Chondrocyte (in vitro differentiated cells): ENCODE results near the gene SH3TC2. TPM values are rescaled to one million over a fixed set of nuclear protein-coding genes. Genes with fewer than 3 reads are reported as not detected.
A peak's percentile ranks its signal among the peaks of the same experiment; 100 is the strongest.

Experiments used
- DNase-seq: peaks from one replicate; pipeline ENCODE4 v3.0.0; 2021; ENCODE audit warnings: mixed read lengths, low spot score
- H3K27ac Mint-ChIP-seq: one replicate; pipeline ENCODE4 v1.8.0; 2021; ENCODE audit warnings: mild to moderate bottlenecking, moderate library complexity, mixed read lengths; ENCODE audit not compliant: unreplicated experiment
- H3K27me3 Mint-ChIP-seq: 2 replicates; pipeline ENCODE4 v1.8.0; 2021; ENCODE audit warnings: low read depth, mixed read lengths
- H3K36me3 Mint-ChIP-seq: 2 replicates; pipeline ENCODE4 v1.8.0; 2021; ENCODE audit warnings: low read depth, mixed read lengths
- H3K4me1 Mint-ChIP-seq: 2 replicates; pipeline ENCODE4 v1.8.0; 2021; ENCODE audit warnings: low read depth, mild to moderate bottlenecking, mixed read lengths
- H3K4me3 Mint-ChIP-seq: one replicate; pipeline ENCODE4 v1.8.0; 2021; ENCODE audit warnings: mild to moderate bottlenecking, moderate library complexity, mixed read lengths; ENCODE audit not compliant: unreplicated experiment
- H3K9me3 Mint-ChIP-seq: 2 replicates; pipeline ENCODE4 v1.8.0; 2021; ENCODE audit warnings: low read depth, mixed read lengths
- total RNA-seq: library from RNA; stranded (reverse); gene quantifications from 3 replicates; pipeline ENCODE4 v1.2.1, GENCODE V29; 2021
- TF ChIP-seq, protein P1 (sequence below): fragments of 200-600 bp; sonication (generic); IDR thresholded peaks from 2 replicates; pipeline ENCODE4 v1.5.0; 2021; ENCODE audit warnings: antibody characterized with exemption, mild to moderate bottlenecking, moderate library complexity

SH3TC2 gene
- total RNA-seq, 1 donor from 2014 or later = 0.80 TPM

DNA sequence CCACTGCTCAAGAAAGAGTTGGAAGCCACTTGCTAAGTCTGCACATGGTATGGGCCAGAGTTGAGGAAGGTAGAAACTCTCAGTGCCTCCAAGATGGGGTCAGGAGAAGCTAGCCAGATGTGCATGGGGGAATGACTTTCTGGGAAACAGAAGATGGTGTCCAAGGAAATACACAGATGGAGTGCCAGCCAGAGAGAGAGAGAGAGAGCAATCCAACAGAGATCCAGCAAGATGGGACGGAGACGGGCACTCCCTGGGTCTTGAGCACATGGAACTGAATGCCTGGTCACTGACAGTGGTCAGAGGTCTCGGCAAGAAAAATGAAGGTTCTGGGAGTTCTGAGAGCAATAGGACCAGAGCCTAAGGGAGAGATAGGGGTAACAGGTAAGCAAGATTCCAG, 82.1 kb downstream of the SH3TC2 start:
- H3K27ac Mint-ChIP-seq = no peak overlapping the region
- H3K36me3 Mint-ChIP-seq = peaks cover 1% of the 10 kb centered on the region
- DNase-seq = no peak
- TF ChIP-seq, protein P1, sequence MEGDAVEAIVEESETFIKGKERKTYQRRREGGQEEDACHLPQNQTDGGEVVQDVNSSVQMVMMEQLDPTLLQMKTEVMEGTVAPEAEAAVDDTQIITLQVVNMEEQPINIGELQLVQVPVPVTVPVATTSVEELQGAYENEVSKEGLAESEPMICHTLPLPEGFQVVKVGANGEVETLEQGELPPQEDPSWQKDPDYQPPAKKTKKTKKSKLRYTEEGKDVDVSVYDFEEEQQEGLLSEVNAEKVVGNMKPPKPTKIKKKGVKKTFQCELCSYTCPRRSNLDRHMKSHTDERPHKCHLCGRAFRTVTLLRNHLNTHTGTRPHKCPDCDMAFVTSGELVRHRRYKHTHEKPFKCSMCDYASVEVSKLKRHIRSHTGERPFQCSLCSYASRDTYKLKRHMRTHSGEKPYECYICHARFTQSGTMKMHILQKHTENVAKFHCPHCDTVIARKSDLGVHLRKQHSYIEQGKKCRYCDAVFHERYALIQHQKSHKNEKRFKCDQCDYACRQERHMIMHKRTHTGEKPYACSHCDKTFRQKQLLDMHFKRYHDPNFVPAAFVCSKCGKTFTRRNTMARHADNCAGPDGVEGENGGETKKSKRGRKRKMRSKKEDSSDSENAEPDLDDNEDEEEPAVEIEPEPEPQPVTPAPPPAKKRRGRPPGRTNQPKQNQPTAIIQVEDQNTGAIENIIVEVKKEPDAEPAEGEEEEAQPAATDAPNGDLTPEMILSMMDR = no peak
- H3K4me1 Mint-ChIP-seq = peaks cover 53% of the 10 kb centered on the region
- H3K4me3 Mint-ChIP-seq = no peak overlapping the region
- no peaks in the 10 kb centered on the region for H3K27me3 Mint-ChIP-seq
- H3K9me3 Mint-ChIP-seq = peaks cover 3% of the 10 kb centered on the region

GRCh38 chr5:148979083-148979723, 83.7 kb downstream of the SH3TC2 start:
- Mint-ChIP-seq H3K4me3 (no peak overlapping the region), H3K36me3 (peaks cover 1% of the 10 kb centered on the region), H3K4me1 (peaks cover 60% of the 10 kb centered on the region), H3K27me3 (no peaks in the 10 kb centered on the region), H3K27ac (peak overlapping the region; percentile 82), H3K9me3 (peaks cover 3% of the 10 kb centered on the region)
- TF ChIP-seq, protein P1 = no peak
- DNase-seq = no peak

- Mint-ChIP-seq H3K9me3 (no peaks in the 10 kb centered on the region), H3K36me3 (no peaks in the 10 kb centered on the region), H3K4me3 (no peak overlapping the region), H3K4me1 (peaks cover 62% of the 10 kb centered on the region), H3K27ac (peak overlapping the region; percentile 82), H3K27me3 (no peaks in the 10 kb centered on the region)
- DNase-seq = no peak
- TF ChIP-seq, protein P1 = no peak
Observed at GRCh38 chr5:148978370-148979082, 84.3 kb downstream of the SH3TC2 start.

DNA sequence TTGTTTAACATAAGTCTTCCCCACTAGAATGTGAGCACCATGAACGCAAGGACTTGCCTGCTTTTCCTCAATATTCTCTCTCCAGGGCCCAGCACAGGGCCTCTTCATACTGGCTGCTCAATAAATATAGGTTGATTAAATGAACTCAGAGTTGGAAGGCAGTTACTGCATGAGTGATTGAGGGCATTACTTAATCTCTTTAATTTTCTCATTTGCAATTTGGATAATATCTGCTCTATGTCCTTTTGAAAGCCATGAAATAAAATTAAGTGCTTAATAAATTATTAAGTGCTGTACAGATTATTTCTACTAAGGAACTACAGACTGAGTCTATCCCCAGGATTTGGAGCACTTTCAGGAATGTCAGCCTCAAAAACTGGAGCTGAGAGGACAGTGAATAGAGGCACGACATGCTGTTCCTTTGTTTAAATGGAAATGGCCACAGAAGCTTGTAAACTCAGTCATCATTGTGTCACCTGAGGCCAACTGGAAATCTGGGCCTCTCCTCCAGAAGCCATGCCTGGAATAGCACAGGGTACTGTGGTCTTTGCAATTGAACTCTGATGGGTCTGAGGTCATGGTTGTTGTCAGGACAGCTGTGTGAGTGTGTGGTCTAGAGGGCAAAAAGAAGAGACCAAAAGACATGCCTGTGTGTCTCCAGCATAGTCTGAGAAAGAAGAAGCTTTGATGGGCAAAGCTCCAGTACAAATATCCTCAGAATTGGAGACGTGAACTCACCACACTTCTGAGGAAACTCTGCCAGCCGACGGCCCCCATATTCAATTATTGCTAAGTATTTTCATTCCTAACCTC, 86.1 kb downstream of the SH3TC2 start:
- H3K9me3 Mint-ChIP-seq = no peaks in the 10 kb centered on the region
- H3K4me1 Mint-ChIP-seq = peaks cover 79% of the 10 kb centered on the region
- no peak overlapping the region for H3K4me3 Mint-ChIP-seq
- no peak for DNase-seq
- H3K27ac Mint-ChIP-seq = peak overlapping the region; percentile 69
- H3K27me3 Mint-ChIP-seq = no peaks in the 10 kb centered on the region
- TF ChIP-seq, protein P1 = no peak
- H3K36me3 Mint-ChIP-seq = no peaks in the 10 kb centered on the region

GRCh38 chr5:148974642-148975327, 88.1 kb downstream of the SH3TC2 start:
- no peak for DNase-seq
- Mint-ChIP-seq H3K36me3 (no peaks in the 10 kb centered on the region), H3K4me1 (peaks cover 88% of the 10 kb centered on the region), H3K9me3 (no peaks in the 10 kb centered on the region), H3K4me3 (no peak overlapping the region), H3K27ac (no peak overlapping the region), H3K27me3 (no peaks in the 10 kb centered on the region)
- TF ChIP-seq, protein P1 = no peak
